GM12878 (cell line): ENCODE measurements around the gene PHF23. TPM values are rescaled to one million over a fixed set of nuclear protein-coding genes. Genes with fewer than 3 reads are reported as not detected.

Experiments
- ATAC-seq: fragments of 200-7000 bp; cut with Tn5 transposase; 3 replicates; pipeline ENCODE4 v1.9.1; 2020; ENCODE audit warnings: mild to moderate bottlenecking, moderate library complexity
- BruUV-seq: library from RNA; stranded (reverse); fragments of 400-500 nt; replicated peaks from 2 replicates; lab custom pipeline; 2021; lab: Mats Ljungman, UMichigan
- CTCF ChIA-PET: fragments of 300-600 bp; sonication (Branson Sonifier 250); formaldehyde crosslinking; extraction: SDS; loops from one replicate; lab custom pipeline; 2021; ENCODE audit warnings: inconsistent platforms; lab: Yijun Ruan, JAX
- POLR2A ChIA-PET: fragments of 350-600 bp; formaldehyde crosslinking; extraction: SDS; loops from one replicate; lab custom pipeline; 2021; ENCODE audit warnings: inconsistent platforms; lab: Charles Lee
- RAD21 ChIA-PET: fragments of 300-600 bp; sonication (Branson Sonifier 250); formaldehyde crosslinking; loops from one replicate; lab custom pipeline; 2023; ENCODE audit warnings: antibody characterized with exemption; ENCODE audit not compliant: unreplicated experiment; lab: Charles Lee
- SMC1A ChIA-PET: fragments of 300-600 bp; sonication (Branson Sonifier 250); formaldehyde crosslinking; loops from one replicate; lab custom pipeline; 2023; ENCODE audit not compliant: unreplicated experiment, uncharacterized antibody; lab: Charles Lee
- DNase-seq: peaks from one replicate; pipeline ENCODE4 v3.0.0-alpha.2; 2011; ENCODE audit warnings: low read depth, low spot score
- FAIRE-seq: peaks from 3 replicates; lab custom pipeline; 2011; peaks lifted over from hg19 to GRCh38; lab: Jason Lieb, UNC
- H2AFZ ChIP-seq: 2 replicates; pipeline ENCODE4 v1.6.0; 2011; ENCODE audit warnings: low read depth, low read length, control low read depth; ENCODE audit not compliant: control insufficient read depth
- H3K27ac ChIP-seq: 2 replicates; pipeline ENCODE4 v1.5.1; 2011; ENCODE audit warnings: control low read depth; ENCODE audit not compliant: control insufficient read depth, insufficient read depth
- H3K27me3 ChIP-seq, 2 experiments: replicated peaks in 1 of 2; 2 replicates each; pipeline versions ENCODE4 v1.6.0 to v1.6.1; 2011; ENCODE audit warnings: low read length in 1 of 2; ENCODE audit not compliant: control insufficient read depth in 2 of 2, insufficient read depth in 2 of 2
- H3K36me3 ChIP-seq, 2 experiments: 2 replicates each; pipeline ENCODE4 v1.5.1; 2011; ENCODE audit warnings: low read length in 1 of 2; ENCODE audit not compliant: control insufficient read depth in 2 of 2, insufficient read depth in 2 of 2
- H3K4me1 ChIP-seq: 2 replicates; pipeline ENCODE4 v1.6.1; 2011; ENCODE audit warnings: mild to moderate bottlenecking, low read length, moderate library complexity, mixed read lengths; ENCODE audit not compliant: control insufficient read depth, insufficient read depth
- H3K4me2 ChIP-seq: 2 replicates; pipeline ENCODE4 v1.6.0; 2011; ENCODE audit warnings: control low read depth; ENCODE audit not compliant: control insufficient read depth, insufficient read depth
- H3K4me3 ChIP-seq: fragments of 200-600 bp; sonication (generic); 2 replicates; pipeline ENCODE4 v1.5.1; 2016
- H3K79me2 ChIP-seq: 2 replicates; pipeline ENCODE4 v1.6.0; 2011; ENCODE audit warnings: low read length; ENCODE audit not compliant: control insufficient read depth, insufficient read depth
- H3K9ac ChIP-seq: 2 replicates; pipeline ENCODE4 v1.8.0; 2011; ENCODE audit warnings: low read length, control low read depth, mixed read lengths; ENCODE audit not compliant: control insufficient read depth, insufficient read depth
- H3K9me3 ChIP-seq: replicated peaks from 3 replicates; pipeline ENCODE4 v1.5.1; 2011; ENCODE audit warnings: mild to moderate bottlenecking, low read length; ENCODE audit not compliant: control insufficient read depth, insufficient read depth
- H4K20me1 ChIP-seq: 2 replicates; pipeline ENCODE4 v1.6.0; 2011; ENCODE audit not compliant: control insufficient read depth, insufficient read depth
- EED ChIP-seq: sonication (generic); IDR thresholded peaks from 2 replicates; pipeline ENCODE4 v1.6.1; 2016; ENCODE audit warnings: antibody characterized with exemption, low read depth
- ESRRA ChIP-seq: IDR thresholded peaks from 2 replicates; pipeline ENCODE4 v1.6.1; 2012; ENCODE audit warnings: mild to moderate bottlenecking, low read length, improper control_type of control experiment
- PAX8 ChIP-seq: fragments of 450-650 bp; IDR thresholded peaks from 2 replicates; pipeline ENCODE4 v1.6.1; 2017; ENCODE audit warnings: mild to moderate bottlenecking, moderate library complexity
- SUZ12 ChIP-seq: fragments of 200-600 bp; sonication (generic); IDR thresholded peaks from one replicate; pipeline ENCODE4 v1.6.1; 2018; ENCODE audit warnings: antibody characterized with exemption, mild to moderate bottlenecking; ENCODE audit not compliant: unreplicated experiment
- ZNF592 ChIP-seq: fragments of 450-650 bp; IDR thresholded peaks from 2 replicates; pipeline ENCODE4 v1.6.1; 2017; ENCODE audit warnings: mild to moderate bottlenecking, moderate library complexity
- WGBS: methylation state at CpG from one replicate; pipeline ENCODE4 v1.1.6; 2016; ENCODE audit warnings: low lambda C conversion rate; ENCODE audit not compliant: insufficient replicate concordance, insufficient coverage; ENCODE audit errors: missing lambda C conversion rate; 5-methylcytosine and 5-hydroxymethylcytosine counted together
- in situ Hi-C: fragments of 300-500 bp; cut with MboI; formaldehyde crosslinking; loops from 9 replicates; pipeline ENCODE4 v1.14.3; 2018; ENCODE audit warnings: mixed read lengths
- intact Hi-C: fragments of 100-400 bp; cut with micrococcal nuclease; formaldehyde crosslinking; loops from one replicate; pipeline ENCODE4 v1.14.2; 2022; ENCODE audit not compliant: unreplicated experiment
- polyA plus RNA-seq, 11 experiments: library from polyadenylated mRNA; depleted of rRNA in 4 of 11; unstranded in 6 of 11; stranded (reverse) in 5 of 11; fragments of >200 nt; fragmentation: Nextera tagmentation in 4 of 11; fragmentation: Illumina TruSeq in 1 of 11; extraction: Ambion mirVana in 4 of 11; extraction: Trizol in 1 of 11; gene quantifications; 1 replicate in 1 of 11; 2 replicates in 10 of 11; pipeline versions ENCODE4 v1.2.1 to v1.2.3, GENCODE V29; 2011 to 2016; ENCODE audit warnings: inconsistent platforms in 2 of 11, missing spikeins in 2 of 11, low read depth in 1 of 11
- total RNA-seq, 4 experiments: library from RNA; depleted of rRNA in 3 of 4; stranded (reverse); fragments of >200 nt in 3 of 4; fragmentation: Illumina TruSeq in 1 of 4; extraction: Trizol in 1 of 4; gene quantifications; 2 replicates each; pipeline versions ENCODE4 v1.2.1 to v1.2.3, GENCODE V29; 2013 to 2021

The PHF23 gene
- total and polyA plus RNA-seq, 10 of the 15 experiments (the other 5 are each of a cell fraction or from before 2014, with no cell fraction given), result 8.2 to 84.8 (median 32.6) TPM

GRCh38 chr17:7262935-7263800, 23.9 kb upstream of the PHF23 start:
- intact Hi-C loops, result no loop called here
- peak overlapping the region; percentile 69 for H3K4me2 ChIP-seq
- H3K36me3 ChIP-seq, result no peaks in the 10 kb centered on the region; a peak in 1 of 4 replicates
- no peak for TF ChIP-seq EED
- TF ChIP-seq SUZ12, result peak; percentile 39
- H3K9ac ChIP-seq, result no peak overlapping the region
- H3K4me3 ChIP-seq, result no peak overlapping the region
- RAD21 ChIA-PET, result no interaction called here
- no peak for FAIRE-seq
- in situ Hi-C loops, result no loop called here
- peaks cover 17% of the 10 kb centered on the region for H3K4me1 ChIP-seq
- peaks cover 3 to 5% of the 10 kb centered on the region in 2 experiments; a peak in 2 of 4 replicates for H3K27me3 ChIP-seq
- H3K27ac ChIP-seq, result no peak overlapping the region
- peak overlapping the region; percentile 51 for H2AFZ ChIP-seq
- POLR2A ChIA-PET, result interaction anchor here (0.6 to 0.7 kb wide), 2 partner anchors 67 to 99 kb away, joined by 3 to 6 read pairs; no protein-coding TSS in a partner anchor
- DNase-seq, result no peak
- peak; percentile 32 for ATAC-seq
- no TSS peak for BruUV-seq
- CTCF ChIA-PET, result interaction anchor here (1.1 kb wide), 1 partner anchor 42 kb away, joined by 4 read pairs; no protein-coding TSS in a partner anchor
- no peaks in the 10 kb centered on the region for H3K9me3 ChIP-seq
- no peaks in the 10 kb centered on the region for H3K79me2 ChIP-seq
- 4% methylated on average over 26 of the region's 26 CpGs for WGBS
- H4K20me1 ChIP-seq, result no peaks in the 10 kb centered on the region
- SMC1A ChIA-PET, result interaction anchor here (0.8 kb wide), 1 partner anchor 9 kb away, joined by 6 read pairs; no protein-coding TSS in a partner anchor

GRCh38 chr17:7262192-7262934, 23.1 kb upstream of the PHF23 start, which contains the start of gene CLDN7:
Gene CLDN7 (minus strand): TSS chr17:7262478. CDS start chr17:7262043, 435 bp downstream.
- H3K36me3 ChIP-seq, result peaks cover 0 to 3% of the 10 kb centered on the region in 2 experiments; a peak in 1 of 4 replicates
- peak within 1 kb of the TSS; percentile 43 for H3K9ac ChIP-seq
- POLR2A ChIA-PET, result no interaction called here
- SMC1A ChIA-PET, result no interaction called here
- no TSS peak for BruUV-seq
- no peaks in the 10 kb centered on the region for H3K79me2 ChIP-seq
- peaks cover 3 to 5% of the 10 kb centered on the region in 2 experiments; a peak in 2 of 4 replicates for H3K27me3 ChIP-seq
- no peaks in the 10 kb centered on the region for H3K9me3 ChIP-seq
- peaks cover 17% of the 10 kb centered on the region for H3K4me1 ChIP-seq
- CTCF ChIA-PET, result no interaction called here
- DNase-seq (no peak), ATAC-seq (no peak), FAIRE-seq (no peak)
- in situ Hi-C loops (no loop called here), intact Hi-C loops (no loop called here)
- no peak for TF ChIP-seq PAX8
- TF ChIP-seq ZNF592, result no peak
- TF ChIP-seq SUZ12, result peak; percentile 14
- TF ChIP-seq ESRRA, result no peak
- peak within 1 kb of the TSS; percentile 86 for H3K4me2 ChIP-seq
- H3K4me3 ChIP-seq, result peak within 1 kb of the TSS; percentile 64
- H4K20me1 ChIP-seq, result no peaks in the 10 kb centered on the region
- 28% methylated on average over 47 of the region's 64 CpGs for WGBS
- no peak within 1 kb of the TSS for H3K27ac ChIP-seq
- peak within 1 kb of the TSS; percentile 65 for H2AFZ ChIP-seq
- RAD21 ChIA-PET, result no interaction called here
